GM12891 (cell line): ENCODE measurements around the gene RARRES1.

ENCODE experiments used
- DNase-seq: peaks from one replicate; pipeline ENCODE4 v3.0.0; 2011; ENCODE audit warnings: low spot score; ENCODE audit not compliant: insufficient read length
- FAIRE-seq: peaks from 2 replicates; lab custom pipeline; 2011; peaks lifted over from hg19 to GRCh38; lab: Jason Lieb, UNC
- PAX5 ChIP-seq: IDR thresholded peaks from 2 replicates; pipeline ENCODE4 v1.6.1; 2011; ENCODE audit warnings: low read length, moderate library complexity, mild to moderate bottlenecking; ENCODE audit not compliant: insufficient read depth, severe bottlenecking
- POLR2A ChIP-seq: IDR thresholded peaks from 2 replicates; pipeline ENCODE4 v1.6.1; 2011; ENCODE audit warnings: low read depth, low read length, control low read depth
- POLR2AphosphoS5 ChIP-seq: IDR thresholded peaks from 2 replicates; pipeline ENCODE4 v1.6.1; 2011; ENCODE audit warnings: low read depth, low read length, control low read depth
- POU2F2 ChIP-seq: IDR thresholded peaks from 2 replicates; pipeline ENCODE4 v1.6.1; 2011; ENCODE audit warnings: low read depth, mild to moderate bottlenecking, control low read depth, low read length, moderate library complexity
- SPI1 ChIP-seq: IDR thresholded peaks from 2 replicates; pipeline ENCODE4 v1.6.1; 2011; ENCODE audit warnings: low read depth, low read length, control low read depth
- TAF1 ChIP-seq: IDR thresholded peaks from 2 replicates; pipeline ENCODE4 v1.6.1; 2011; ENCODE audit warnings: low read depth, low read length, control low read depth

The RARRES1 gene

DNA sequence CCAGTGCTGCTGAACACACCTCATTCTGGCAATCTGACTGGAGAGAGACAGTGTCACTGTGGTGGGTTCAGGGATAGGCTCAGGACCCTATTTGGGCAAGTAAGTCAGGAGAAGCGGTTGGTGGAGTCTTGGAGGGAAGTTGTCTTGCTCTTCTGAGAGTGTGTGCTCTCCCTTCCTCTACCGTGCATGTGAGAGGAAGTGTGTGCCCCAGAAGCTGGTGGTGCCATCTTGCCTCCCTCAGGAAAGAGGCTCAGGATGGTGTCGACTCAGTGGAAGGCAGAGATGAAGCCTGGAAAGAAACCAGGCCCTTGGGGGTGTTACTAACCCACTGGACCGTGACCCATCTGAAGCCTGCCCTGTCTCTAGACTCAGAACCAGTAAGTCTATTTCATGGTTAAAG is 6.8 kb upstream of the RARRES1 start:
- DNase-seq: no peak
- no peak for FAIRE-seq
- TF ChIP-seq POU2F2: no peak
- no peak for TF ChIP-seq PAX5
- no peak for TF ChIP-seq TAF1
- TF ChIP-seq POLR2AphosphoS5: no peak
- no peak for TF ChIP-seq POLR2A
- TF ChIP-seq SPI1: no peak

DNA sequence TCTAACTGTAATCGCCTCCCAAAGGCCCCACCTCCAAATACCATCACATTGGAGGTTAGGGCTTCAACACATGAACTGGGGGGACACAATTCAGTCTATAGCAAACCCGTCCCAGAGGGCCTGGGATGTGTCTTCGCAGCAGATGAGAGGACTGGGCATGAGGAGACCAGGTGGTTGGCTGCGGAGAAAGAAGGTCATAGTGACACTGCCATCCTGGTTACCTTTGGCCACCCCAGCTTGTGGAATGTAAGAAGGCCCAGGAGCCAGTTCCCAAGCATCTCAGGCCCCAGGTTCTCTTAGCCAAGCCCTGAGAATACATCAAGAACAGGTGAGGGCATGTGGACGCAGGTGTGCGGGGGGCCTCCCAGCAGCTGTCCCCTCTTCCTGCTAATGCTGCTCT is 6.4 kb upstream of the RARRES1 start:
- no peak for FAIRE-seq
- TF ChIP-seq POLR2A: no peak
- no peak for TF ChIP-seq POU2F2
- no peak for TF ChIP-seq PAX5
- TF ChIP-seq SPI1: no peak
- TF ChIP-seq TAF1: no peak
- TF ChIP-seq POLR2AphosphoS5: no peak
- DNase-seq: no peak

DNA sequence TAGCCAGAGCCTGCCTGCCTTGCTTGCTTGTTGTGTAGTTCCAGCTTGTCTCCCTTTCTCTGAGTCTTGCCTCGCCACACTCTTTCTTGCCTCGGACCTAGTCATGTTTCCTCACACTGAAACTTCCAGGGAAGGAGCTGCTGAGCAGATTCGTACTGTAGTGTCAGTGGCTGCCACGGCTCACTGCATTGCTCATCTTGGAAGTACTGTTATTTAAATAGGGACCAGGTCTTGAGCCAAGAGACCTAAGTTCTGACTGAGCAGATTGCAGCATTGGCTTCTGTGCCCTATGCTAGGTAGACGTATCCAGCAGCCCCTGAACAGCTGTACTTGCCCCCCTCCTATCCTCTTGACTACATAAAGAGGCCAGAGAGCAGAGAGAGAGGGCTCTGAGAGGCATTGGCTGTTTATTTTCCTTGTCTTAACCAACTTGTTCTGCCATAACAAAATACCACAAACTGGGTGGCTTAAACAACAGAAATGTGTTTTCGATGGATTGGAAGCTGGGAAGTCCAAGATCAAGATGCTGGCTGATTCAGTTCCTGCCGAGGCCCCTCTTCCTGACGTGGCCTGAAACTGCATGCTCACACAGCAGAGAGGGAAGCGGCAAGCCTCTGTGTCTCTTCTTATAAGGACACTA is 5.8 kb upstream of the RARRES1 start:
- TF ChIP-seq PAX5 (no peak), POLR2AphosphoS5 (no peak), TAF1 (no peak), POU2F2 (no peak)
- DNase-seq (no peak), FAIRE-seq (no peak)

DNA sequence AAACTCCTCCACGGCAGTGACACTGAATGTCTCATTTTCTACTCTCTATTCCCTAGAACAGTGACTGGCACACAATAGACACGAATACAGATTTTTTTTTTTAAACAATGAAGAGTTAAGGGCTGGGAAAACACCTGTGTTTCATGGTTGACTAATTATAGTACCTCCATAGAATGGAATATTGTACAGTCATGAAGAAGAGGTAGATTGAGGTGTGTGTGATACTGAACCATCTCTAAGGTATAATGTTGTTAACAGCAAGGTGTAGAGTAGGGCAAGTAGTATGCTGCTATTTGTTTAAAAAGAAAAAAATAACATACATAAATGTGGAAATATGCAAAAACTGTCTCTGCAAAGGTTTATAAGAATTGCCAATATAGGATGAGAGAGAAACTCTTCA is 5.2 kb upstream of the RARRES1 start:
- FAIRE-seq: no peak
- no peak for DNase-seq
- TF ChIP-seq SPI1 (no peak), POU2F2 (no peak), TAF1 (no peak), POLR2AphosphoS5 (no peak), POLR2A (no peak), PAX5 (no peak)

DNA sequence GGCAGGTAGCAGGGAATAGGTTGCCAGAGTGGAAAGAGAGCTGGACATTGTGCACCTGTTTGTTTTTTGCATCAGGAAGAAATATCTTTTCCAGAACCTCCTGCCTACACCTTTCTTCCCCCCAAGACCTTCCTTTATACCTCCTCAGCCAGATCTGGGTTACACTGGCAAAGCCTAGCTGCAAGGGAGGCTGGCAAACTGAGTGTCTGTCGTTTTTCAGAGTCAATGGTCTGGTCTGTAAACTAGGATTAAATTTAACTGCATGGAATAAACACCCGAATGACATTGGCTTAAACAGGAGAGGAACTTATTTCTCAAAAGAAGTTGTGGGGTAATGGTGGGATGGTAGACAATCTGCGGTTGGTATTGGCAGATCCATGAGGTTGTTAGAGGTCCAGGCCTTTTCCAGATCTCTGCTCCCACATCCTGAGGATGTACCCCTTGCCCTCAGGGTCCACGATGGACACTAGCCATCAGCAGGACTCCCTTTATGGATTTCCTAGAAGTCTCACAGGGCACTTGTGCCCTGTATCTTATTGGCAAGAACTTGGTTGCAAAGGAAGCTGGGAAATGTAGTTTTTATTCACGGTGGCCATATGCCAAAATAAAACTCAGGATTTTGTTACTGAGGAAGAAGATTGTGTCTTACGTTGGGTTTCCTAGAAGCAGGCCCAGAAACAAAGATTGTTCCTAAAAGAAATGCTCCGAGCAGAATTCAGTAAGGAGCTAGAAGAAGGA is 3.2 kb upstream of the RARRES1 start:
- no peak for DNase-seq
- FAIRE-seq: no peak
- no peak for TF ChIP-seq POU2F2
- TF ChIP-seq POLR2A: no peak
- no peak for TF ChIP-seq TAF1
- TF ChIP-seq POLR2AphosphoS5: no peak
- TF ChIP-seq PAX5: no peak
- TF ChIP-seq SPI1: no peak

DNA sequence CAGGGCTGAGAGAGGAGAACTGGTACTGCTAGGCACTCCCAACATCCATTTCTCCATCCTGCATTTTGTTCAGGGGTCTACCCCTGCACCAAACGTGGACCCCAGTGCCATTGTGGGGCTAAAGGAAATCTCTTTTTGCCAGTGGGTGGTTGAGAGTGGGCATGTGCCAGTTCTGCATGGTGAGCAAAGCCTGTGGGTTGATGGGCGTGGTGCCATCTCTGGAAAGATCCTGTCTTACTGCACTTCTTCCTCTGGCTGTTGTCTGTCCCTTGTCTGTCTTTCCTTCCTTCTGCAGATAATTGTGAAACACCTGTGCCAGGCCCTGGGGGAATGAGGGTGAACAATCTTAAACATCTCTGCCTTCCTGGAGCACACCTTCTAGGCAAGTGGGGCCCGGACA is 1.4 kb upstream of the RARRES1 start:
- TF ChIP-seq SPI1 (no peak), PAX5 (no peak), TAF1 (no peak), POU2F2 (no peak)
- no peak for FAIRE-seq
- DNase-seq: no peak

DNA sequence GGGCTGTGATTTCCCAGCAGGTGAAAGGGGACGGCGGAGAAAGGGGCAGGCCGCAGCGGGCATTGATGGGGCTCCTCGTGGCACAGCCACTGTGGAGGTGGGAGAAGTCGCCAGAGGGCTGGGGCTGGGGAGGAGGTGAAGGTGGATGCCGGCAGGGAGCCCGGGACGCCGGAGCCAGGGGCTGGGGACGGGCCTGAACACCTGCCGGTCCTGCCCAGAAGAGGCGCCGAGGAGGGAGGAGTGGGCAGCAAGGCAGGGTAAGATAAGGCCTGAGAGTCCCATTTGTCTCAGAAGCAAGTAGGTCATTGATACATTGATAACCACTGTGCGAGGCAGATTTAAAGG is 571 bp upstream of the RARRES1 start:
- no peak for FAIRE-seq
- TF ChIP-seq POLR2AphosphoS5 (no peak), SPI1 (no peak), POLR2A (no peak), TAF1 (no peak), PAX5 (no peak), POU2F2 (no peak)
- DNase-seq: no peak

DNA sequence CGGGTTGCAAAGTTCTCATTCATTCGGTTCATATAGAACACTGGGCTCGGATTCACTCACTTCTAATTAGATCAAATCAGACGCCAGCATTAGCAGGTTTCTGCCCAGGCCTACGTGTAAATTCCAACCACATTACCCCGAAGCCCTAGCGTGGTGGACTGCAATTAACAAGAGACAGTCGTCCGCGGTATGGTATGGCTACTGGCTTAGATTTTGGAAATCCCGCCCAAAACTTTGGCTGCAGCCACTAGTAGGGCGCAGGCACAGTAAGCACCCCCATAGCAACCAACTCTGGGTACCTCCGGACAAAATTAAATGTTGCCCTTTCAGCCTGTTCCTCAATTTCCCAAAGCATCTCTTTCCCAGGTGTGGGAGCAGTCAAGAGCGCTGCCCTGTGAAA is 771 bp downstream of the RARRES1 start:
- no peak for TF ChIP-seq PAX5
- no peak for TF ChIP-seq POU2F2
- TF ChIP-seq POLR2AphosphoS5: no peak
- no peak for TF ChIP-seq POLR2A
- no peak for TF ChIP-seq TAF1
- no peak for TF ChIP-seq SPI1
- no peak for DNase-seq
- no peak for FAIRE-seq

DNA sequence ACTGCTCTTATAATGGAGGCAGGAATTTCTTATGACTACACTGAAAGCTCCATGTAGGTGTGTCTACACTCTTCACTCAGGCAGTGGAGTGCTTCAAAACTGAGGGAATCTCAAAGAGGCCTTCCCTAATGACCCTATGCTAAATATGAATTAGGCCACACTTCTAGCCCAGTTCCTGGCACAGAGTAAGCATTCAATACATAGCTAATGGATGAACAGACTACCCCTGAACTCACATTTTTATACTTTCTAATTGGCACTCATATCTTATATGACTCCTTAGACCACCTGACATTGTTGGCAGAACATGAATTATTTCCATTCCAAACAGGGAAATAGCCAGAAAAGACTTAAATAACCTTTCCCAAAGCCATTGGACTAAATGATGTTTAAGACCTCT is 3.4 kb downstream of the RARRES1 start:
- DNase-seq (no peak), FAIRE-seq (no peak)
- no peak for TF ChIP-seq PAX5
- TF ChIP-seq POLR2A: no peak
- no peak for TF ChIP-seq POLR2AphosphoS5
- TF ChIP-seq TAF1: no peak
- no peak for TF ChIP-seq SPI1
- no peak for TF ChIP-seq POU2F2
